Renal cortex interstitium (tissue), 11 donors: Measurements from ENCODE around the gene ICAM5. TPM values are rescaled to one million over a fixed set of nuclear protein-coding genes. Genes with fewer than 3 reads are reported as not detected.
A peak's percentile ranks its signal among the peaks of the same experiment; 100 is the strongest.

Source experiments
- DNase-seq, 11 donors: peaks; one replicate each; pipeline ENCODE4 v3.0.0-alpha.2; 2013; ENCODE audit warnings: low read depth in 9 of 11, low spot score in 4 of 11; ENCODE audit errors: extremely low read depth in 1 of 11
- polyA plus RNA-seq, 3 donors: library from polyadenylated mRNA; unstranded; fragments of 120-200 nt; gene quantifications; one replicate each; pipeline ENCODE4 v1.2.1, GENCODE V29; 2013; ENCODE audit not compliant: insufficient read length in 3 of 3

ICAM5 gene
- polyA plus RNA-seq, 3 donors: 0.12 to 0.42 (median 0.24) TPM

GRCh38 chr19:10288662-10289166, 1.0 kb upstream of the ICAM5 start:
- no peak for DNase-seq

GRCh38 chr19:10289167-10289835, 451 bp upstream of the ICAM5 start:
- DNase-seq: no peak

GRCh38 chr19:10290357-10290875, 664 bp downstream of the ICAM5 start:
- no peak for DNase-seq

- DNase-seq: no peak
Measured at GRCh38 chr19:10290876-10291553, 1.3 kb downstream of the ICAM5 start.

- no peak for DNase-seq
Measured at GRCh38 chr19:10291554-10292205, 1.9 kb downstream of the ICAM5 start.

- peak in 1 of 11 donors; percentile 56 for DNase-seq
Measured at GRCh38 chr19:10292206-10292788, 2.5 kb downstream of the ICAM5 start.

GRCh38 chr19:10292789-10293636, 3.3 kb downstream of the ICAM5 start:
- DNase-seq: no peak

- DNase-seq: no peak
Measured at GRCh38 chr19:10293637-10294367, 4.0 kb downstream of the ICAM5 start.

- DNase-seq: no peak
Measured at GRCh38 chr19:10294368-10294697, 4.6 kb downstream of the ICAM5 start.

GRCh38 chr19:10295305-10295846, 5.6 kb downstream of the ICAM5 start:
- DNase-seq: no peak

GRCh38 chr19:10295847-10296591, 6.3 kb downstream of the ICAM5 start:
- no peak for DNase-seq

- no peak for DNase-seq
Measured at GRCh38 chr19:10299545-10300458, 10.1 kb downstream of the ICAM5 start.

- DNase-seq: no peak
Measured at GRCh38 chr19:10305139-10305806, 15.5 kb downstream of the ICAM5 start.

- DNase-seq: no peak
Measured at GRCh38 chr19:10306327-10306726, 16.6 kb downstream of the ICAM5 start.

GRCh38 chr19:10309423-10309822, 19.7 kb downstream of the ICAM5 start, which contains the start of gene ZGLP1:
Gene ZGLP1 (minus strand): TSS chr19:10309815.
- DNase-seq: no peak
